GM13976 (cell line): ENCODE data around the gene ZDHHC1.

ENCODE experiments used
- DNase-seq: peaks from one replicate; pipeline ENCODE4 v3.0.0; 2012; ENCODE audit warnings: low spot score
- in situ Hi-C: fragments of 300-500 bp; cut with MboI; formaldehyde crosslinking; loops from one replicate; pipeline ENCODE4 v1.12.0; 2022; ENCODE audit warnings: low sequenced_read_pairs, mixed read lengths, inconsistent platforms; ENCODE audit not compliant: unreplicated experiment
- TF ChIP-seq, protein P1 (sequence below): IDR thresholded peaks from 2 replicates; pipeline ENCODE4 v1.5.1; 2012; ENCODE audit warnings: borderline replicate concordance, mild to moderate bottlenecking; ENCODE audit not compliant: insufficient read depth; ENCODE audit errors: extremely low read depth, missing control alignments, control extremely low read depth

The ZDHHC1 gene

DNA sequence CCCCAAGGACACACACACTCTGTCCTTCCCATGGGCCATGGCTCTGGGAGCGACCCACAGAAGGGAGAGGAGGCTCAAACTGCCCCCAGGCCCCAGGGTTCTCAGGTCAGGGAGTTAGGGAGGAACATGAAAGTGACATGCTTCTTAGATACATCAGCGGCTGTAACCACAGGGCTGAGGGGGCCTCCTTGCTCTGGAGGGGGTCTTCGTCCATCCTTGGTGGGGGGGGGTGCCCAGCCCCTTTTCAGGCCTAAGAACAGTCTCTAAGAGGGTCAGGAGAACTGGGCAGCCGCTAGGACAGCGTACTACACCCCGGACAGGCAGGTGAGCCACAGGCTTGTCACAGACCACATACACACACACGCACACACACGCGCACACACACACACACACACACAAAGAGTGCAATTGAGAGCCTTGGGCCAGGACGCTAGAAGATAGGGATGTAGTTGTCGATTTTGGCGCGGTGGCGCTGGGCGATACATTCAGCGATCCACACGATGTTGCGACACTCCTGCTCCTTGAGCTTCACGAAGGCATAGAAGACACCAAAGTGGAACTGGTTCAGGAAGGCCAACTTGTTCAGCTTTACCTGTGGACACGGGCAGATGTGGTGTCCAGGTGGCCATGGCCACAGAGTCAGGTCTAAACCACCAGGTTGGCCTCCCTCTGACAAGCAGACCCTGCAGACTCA, 22.0 kb upstream of the ZDHHC1 start:
- in situ Hi-C loops = no loop called here
- DNase-seq = no peak
- TF ChIP-seq, protein P1, sequence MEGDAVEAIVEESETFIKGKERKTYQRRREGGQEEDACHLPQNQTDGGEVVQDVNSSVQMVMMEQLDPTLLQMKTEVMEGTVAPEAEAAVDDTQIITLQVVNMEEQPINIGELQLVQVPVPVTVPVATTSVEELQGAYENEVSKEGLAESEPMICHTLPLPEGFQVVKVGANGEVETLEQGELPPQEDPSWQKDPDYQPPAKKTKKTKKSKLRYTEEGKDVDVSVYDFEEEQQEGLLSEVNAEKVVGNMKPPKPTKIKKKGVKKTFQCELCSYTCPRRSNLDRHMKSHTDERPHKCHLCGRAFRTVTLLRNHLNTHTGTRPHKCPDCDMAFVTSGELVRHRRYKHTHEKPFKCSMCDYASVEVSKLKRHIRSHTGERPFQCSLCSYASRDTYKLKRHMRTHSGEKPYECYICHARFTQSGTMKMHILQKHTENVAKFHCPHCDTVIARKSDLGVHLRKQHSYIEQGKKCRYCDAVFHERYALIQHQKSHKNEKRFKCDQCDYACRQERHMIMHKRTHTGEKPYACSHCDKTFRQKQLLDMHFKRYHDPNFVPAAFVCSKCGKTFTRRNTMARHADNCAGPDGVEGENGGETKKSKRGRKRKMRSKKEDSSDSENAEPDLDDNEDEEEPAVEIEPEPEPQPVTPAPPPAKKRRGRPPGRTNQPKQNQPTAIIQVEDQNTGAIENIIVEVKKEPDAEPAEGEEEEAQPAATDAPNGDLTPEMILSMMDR = no peak

DNA sequence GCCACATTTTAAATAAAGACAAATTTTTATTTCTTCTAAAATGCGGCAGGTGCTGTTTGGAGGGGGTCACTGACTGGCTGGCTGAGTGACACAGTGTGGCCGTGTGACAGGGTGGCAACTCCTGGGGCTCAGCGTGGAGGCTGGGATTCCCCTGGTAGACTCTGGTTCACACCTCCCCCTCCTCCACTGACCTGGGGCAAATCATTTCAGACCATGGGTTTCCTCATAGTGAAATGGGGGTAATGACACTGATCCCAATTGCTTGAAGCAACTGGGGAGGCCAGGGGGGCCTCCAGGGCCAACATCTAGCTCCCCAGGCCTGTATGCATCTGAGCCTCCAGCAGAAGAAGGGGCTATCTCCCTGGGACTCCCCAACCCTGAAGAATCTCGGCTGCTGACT, 21.2 kb upstream of the ZDHHC1 start:
- in situ Hi-C loops = no loop called here
- DNase-seq = no peak
- TF ChIP-seq, protein P1 = no peak

DNA sequence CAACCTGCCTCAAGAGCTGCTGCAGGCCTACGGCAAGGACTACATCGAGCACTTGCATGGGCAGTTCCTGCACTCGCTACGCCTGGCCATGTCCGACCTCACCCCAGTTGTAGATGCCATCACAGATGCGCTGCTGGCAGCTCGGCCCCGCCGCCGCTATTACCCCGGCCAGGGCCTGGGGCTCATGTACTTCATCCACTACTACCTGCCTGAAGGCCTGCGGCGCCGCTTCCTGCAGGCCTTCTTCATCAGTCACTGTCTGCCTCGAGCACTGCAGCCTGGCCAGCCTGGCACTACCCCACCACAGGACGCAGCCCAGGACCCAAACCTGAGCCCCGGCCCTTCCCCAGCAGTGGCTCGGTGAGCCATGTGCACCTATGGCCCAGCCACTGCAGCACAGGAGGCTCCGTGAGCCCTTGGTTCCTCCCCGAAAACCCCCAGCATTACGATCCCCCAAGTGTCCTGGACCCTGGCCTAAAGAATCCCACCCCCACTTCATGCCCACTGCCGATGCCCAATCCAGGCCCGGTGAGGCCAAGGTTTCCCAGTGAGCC, 20.4 kb upstream of the ZDHHC1 start:
- in situ Hi-C loops = no loop called here
- DNase-seq = no peak
- TF ChIP-seq, protein P1 = no peak

DNA sequence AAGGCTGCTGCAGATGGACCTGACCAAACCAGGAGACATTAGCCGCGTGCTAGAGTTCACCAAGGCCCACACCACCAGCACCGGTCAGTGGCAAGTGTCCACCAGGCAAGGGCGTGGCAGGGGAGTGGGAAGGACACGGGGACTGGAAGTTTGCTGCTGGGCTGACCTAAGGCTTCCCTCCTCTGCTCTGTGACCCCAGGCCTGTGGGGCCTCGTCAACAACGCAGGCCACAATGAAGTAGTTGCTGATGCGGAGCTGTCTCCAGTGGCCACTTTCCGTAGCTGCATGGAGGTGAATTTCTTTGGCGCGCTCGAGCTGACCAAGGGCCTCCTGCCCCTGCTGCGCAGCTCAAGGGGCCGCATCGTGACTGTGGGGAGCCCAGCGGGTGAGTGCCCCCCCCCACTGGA, 19.5 kb upstream of the ZDHHC1 start:
- no peak for DNase-seq
- TF ChIP-seq, protein P1 = no peak
- in situ Hi-C loops = no loop called here

DNA sequence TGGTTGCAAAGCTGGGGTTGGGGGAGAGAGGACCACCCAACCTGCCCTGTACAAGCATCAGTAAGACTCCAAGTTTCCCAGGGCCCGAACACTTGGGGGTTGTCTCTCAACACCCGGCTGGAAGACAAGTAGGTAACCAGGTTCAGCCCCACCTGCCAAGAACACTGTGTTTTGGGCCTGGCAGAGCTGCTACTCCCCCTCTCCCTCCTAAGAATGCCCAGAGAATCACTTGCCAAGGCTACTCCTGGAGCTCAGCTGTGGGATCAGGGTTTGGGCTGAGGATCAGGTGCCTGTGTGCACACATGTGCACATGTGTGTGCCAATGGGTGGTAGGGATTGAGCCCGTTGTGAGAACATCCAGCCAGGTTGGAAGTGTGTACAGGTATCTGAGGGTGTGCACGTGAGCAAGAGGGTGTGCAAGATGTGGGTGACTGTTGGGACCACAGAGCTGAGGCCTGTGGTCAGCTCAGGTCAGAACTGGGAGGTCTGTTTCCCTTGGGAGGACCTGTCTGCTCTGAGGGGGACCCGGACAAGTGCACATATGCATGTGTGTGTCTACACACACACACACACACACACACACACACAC, 16.9 kb upstream of the ZDHHC1 start:
- in situ Hi-C loops = no loop called here
- DNase-seq = no peak
- TF ChIP-seq, protein P1 = no peak

DNA sequence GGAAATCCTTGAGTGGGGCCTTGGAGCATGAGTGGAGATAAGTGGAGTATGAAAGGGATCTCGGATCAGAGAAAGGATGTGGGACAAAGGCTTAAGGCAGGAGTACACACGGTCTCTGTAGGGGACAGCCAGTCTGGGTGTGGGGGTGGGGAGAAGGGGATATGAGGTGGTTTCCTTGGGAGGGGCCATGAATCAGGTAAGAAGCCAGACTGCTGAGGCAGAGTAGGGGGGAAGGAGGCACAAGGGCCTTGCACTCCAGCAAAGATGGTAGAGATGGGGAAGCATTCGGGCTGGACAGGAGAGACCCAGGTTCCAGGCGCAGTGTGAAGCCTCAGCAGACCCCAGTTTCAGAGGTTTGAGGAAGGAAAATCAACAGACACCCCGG, 16.2 kb upstream of the ZDHHC1 start:
- TF ChIP-seq, protein P1 = no peak
- DNase-seq = no peak
- in situ Hi-C loops = no loop called here
